Large intestine (tissue), 12 donors: ENCODE measurements around the gene CYB561. TPM values are rescaled to one million over a fixed set of nuclear protein-coding genes. Genes with fewer than 3 reads are reported as not detected.

Source experiments
- DNase-seq, 2 donors: peaks; one replicate each; pipeline versions ENCODE4 v3.0.0 to v3.0.0-alpha.2; 2013
- H3K27ac ChIP-seq: one replicate; pipeline ENCODE4 v1.5.1; 2013; ENCODE audit warnings: low read length
- H3K27me3 ChIP-seq: 2 replicates; pipeline ENCODE4 v1.6.1; 2013; ENCODE audit warnings: low read length; ENCODE audit not compliant: control insufficient read depth, insufficient read depth
- H3K36me3 ChIP-seq: 2 replicates; pipeline ENCODE4 v1.6.1; 2013; ENCODE audit warnings: low read length; ENCODE audit not compliant: control insufficient read depth, insufficient read depth
- H3K4me1 ChIP-seq: one replicate; pipeline ENCODE4 v1.6.1; 2013; ENCODE audit warnings: low read length; ENCODE audit not compliant: control insufficient read depth, insufficient read depth
- H3K4me3 ChIP-seq: one replicate; pipeline ENCODE4 v1.5.1; 2013; ENCODE audit warnings: low read length
- H3K9me3 ChIP-seq: one replicate; pipeline ENCODE4 v1.6.1; 2013; ENCODE audit warnings: mild to moderate bottlenecking, low read depth, low read length, moderate library complexity; ENCODE audit not compliant: control insufficient read depth
- WGBS: methylation state at CpG from one replicate; pipeline ENCODE4 v1.1.5; 2013; ENCODE audit warnings: low lambda C conversion rate; ENCODE audit not compliant: insufficient coverage; 5-methylcytosine and 5-hydroxymethylcytosine counted together
- long read RNA-seq, 11 donors: transcript quantifications; one replicate each; lab custom pipeline, GENCODE V29; 2026
- polyA plus RNA-seq: library from polyadenylated mRNA; unstranded; fragments of 120-200 nt; gene quantifications from one replicate; pipeline ENCODE4 v1.2.1, GENCODE V29; 2013

CYB561 gene
- 35.0 TPM for polyA plus RNA-seq
- long read RNA-seq, donor 1, partial matches to known transcripts, result 0 of 9 reads
- long read RNA-seq, donor 1, other reads (novel, unspliced or antisense), result 0 of 9 reads
- long read RNA-seq, donor 2, transcript CYB561-201 (6 exons, 3,001 nt), result major isoform, 7 of 12 reads
- long read RNA-seq, donor 2, partial matches to known transcripts, result 0 of 12 reads
- long read RNA-seq, donor 2, other reads (novel, unspliced or antisense), result 0 of 12 reads
- long read RNA-seq, donor 3, result 0 reads
- long read RNA-seq, donor 4, result 0 reads
- long read RNA-seq, donor 5, partial matches to known transcripts, result 0 of 4 reads
- long read RNA-seq, donor 5, other reads (novel, unspliced or antisense), result 0 of 4 reads
- long read RNA-seq, donor 6, transcript CYB561-201 (6 exons, 3,001 nt), result major isoform, 5 of 17 reads
- long read RNA-seq, donor 6, partial matches to known transcripts, result 7 of 17 reads
- long read RNA-seq, donor 6, other reads (novel, unspliced or antisense), result 0 of 17 reads
- long read RNA-seq, donor 7, partial matches to known transcripts, result 0 of 3 reads
- long read RNA-seq, donor 7, other reads (novel, unspliced or antisense), result 0 of 3 reads
- long read RNA-seq, donor 8, transcript CYB561-201 (6 exons, 3,001 nt), result major isoform, 6 of 10 reads
- long read RNA-seq, donor 8, partial matches to known transcripts, result 0 of 10 reads
- long read RNA-seq, donor 8, other reads (novel, unspliced or antisense), result 0 of 10 reads
- long read RNA-seq, donor 9, partial matches to known transcripts, result 0 of 5 reads
- long read RNA-seq, donor 9, other reads (novel, unspliced or antisense), result 0 of 5 reads
- long read RNA-seq, donor 10, partial matches to known transcripts, result 0 of 7 reads
- long read RNA-seq, donor 10, other reads (novel, unspliced or antisense), result 0 of 7 reads
- long read RNA-seq, donor 11, partial matches to known transcripts, result 0 of 6 reads
- long read RNA-seq, donor 11, other reads (novel, unspliced or antisense), result 0 of 6 reads

GRCh38 chr17:63445954-63446752 is at the start of gene CYB561:
Gene CYB561, minus strand, starts transcription at chr17:63446306. Its CDS starts 8,759 bp downstream, at chr17:63437547.
- Histone ChIP-seq H3K4me1 (peaks cover 43% of the 10 kb centered on the region), H3K36me3 (no peaks in the 10 kb centered on the region), H3K9me3 (peaks cover 4% of the 10 kb centered on the region), H3K4me3 (peak within 1 kb of the TSS; percentile 75), H3K27me3 (peaks cover 4% of the 10 kb centered on the region), H3K27ac (peak within 1 kb of the TSS; percentile 63)
- no CpG with 5 or more reads among the region's 99 CpGs for WGBS
- peak; percentile 75 to 85 for DNase-seq

GRCh38 chr17:63495491-63495890 is 49.4 kb upstream of the CYB561 start:
- H3K9me3 ChIP-seq, result no peaks in the 10 kb centered on the region
- H3K36me3 ChIP-seq, result peaks cover 65% of the 10 kb centered on the region
- WGBS, result no CpG with 5 or more reads among the region's 6 CpGs
- no peaks in the 10 kb centered on the region for H3K27me3 ChIP-seq
- no peak for DNase-seq
- H3K4me1 ChIP-seq, result peaks cover 5% of the 10 kb centered on the region
- H3K27ac ChIP-seq, result no peak overlapping the region
- H3K4me3 ChIP-seq, result no peak overlapping the region

- no peak for DNase-seq
- Histone ChIP-seq H3K4me3 (no peak overlapping the region), H3K36me3 (peaks cover 76% of the 10 kb centered on the region), H3K27ac (no peak overlapping the region), H3K27me3 (no peaks in the 10 kb centered on the region), H3K4me1 (peaks cover 4% of the 10 kb centered on the region), H3K9me3 (no peaks in the 10 kb centered on the region)
- WGBS, result 80% methylated on average over 2 of the region's 12 CpGs
These were observed 48.3 kb upstream of the CYB561 start for GRCh38 chr17:63494300-63494928.

- DNase-seq, result no peak
- H3K27me3 ChIP-seq, result no peaks in the 10 kb centered on the region
- peaks cover 86% of the 10 kb centered on the region for H3K36me3 ChIP-seq
- WGBS, result no CpG with 5 or more reads among the region's 9 CpGs
- H3K4me1 ChIP-seq, result no peaks in the 10 kb centered on the region
- H3K4me3 ChIP-seq, result no peak overlapping the region
- H3K9me3 ChIP-seq, result no peaks in the 10 kb centered on the region
- H3K27ac ChIP-seq, result no peak overlapping the region
These were observed 47.3 kb upstream of the CYB561 start for GRCh38 chr17:63493411-63493810.

- Histone ChIP-seq H3K27ac (no peak overlapping the region), H3K4me3 (no peak overlapping the region), H3K36me3 (peaks cover 88% of the 10 kb centered on the region), H3K4me1 (no peaks in the 10 kb centered on the region), H3K9me3 (no peaks in the 10 kb centered on the region), H3K27me3 (no peaks in the 10 kb centered on the region)
- WGBS, result no CpG with 5 or more reads among the region's 6 CpGs
- DNase-seq, result no peak
These were observed 46.8 kb upstream of the CYB561 start for GRCh38 chr17:63492940-63493339.

GRCh38 chr17:63491977-63492618 is 46.0 kb upstream of the CYB561 start:
- H3K36me3 ChIP-seq, result peaks cover 92% of the 10 kb centered on the region
- H3K4me3 ChIP-seq, result no peak overlapping the region
- no peaks in the 10 kb centered on the region for H3K27me3 ChIP-seq
- DNase-seq, result no peak
- no peaks in the 10 kb centered on the region for H3K9me3 ChIP-seq
- no CpG with 5 or more reads among the region's 10 CpGs for WGBS
- no peaks in the 10 kb centered on the region for H3K4me1 ChIP-seq
- H3K27ac ChIP-seq, result no peak overlapping the region

- no peak for DNase-seq
- WGBS, result no CpG with 5 or more reads among the region's 8 CpGs
- H3K4me1 ChIP-seq, result no peaks in the 10 kb centered on the region
- no peaks in the 10 kb centered on the region for H3K27me3 ChIP-seq
- no peaks in the 10 kb centered on the region for H3K9me3 ChIP-seq
- H3K36me3 ChIP-seq, result peaks cover 93% of the 10 kb centered on the region
- no peak overlapping the region for H3K27ac ChIP-seq
- H3K4me3 ChIP-seq, result no peak overlapping the region
These were observed 45.3 kb upstream of the CYB561 start for GRCh38 chr17:63491413-63491812.

GRCh38 chr17:63490858-63491400 is 44.8 kb upstream of the CYB561 start:
- Histone ChIP-seq H3K9me3 (no peaks in the 10 kb centered on the region), H3K4me3 (no peak overlapping the region), H3K27ac (no peak overlapping the region), H3K4me1 (no peaks in the 10 kb centered on the region), H3K27me3 (no peaks in the 10 kb centered on the region), H3K36me3 (peaks cover 95% of the 10 kb centered on the region)
- no peak for DNase-seq
- no CpG with 5 or more reads among the region's 22 CpGs for WGBS

GRCh38 chr17:63490329-63490728 is 44.2 kb upstream of the CYB561 start:
- Histone ChIP-seq H3K36me3 (peaks cover 89% of the 10 kb centered on the region), H3K4me3 (no peak overlapping the region), H3K27me3 (no peaks in the 10 kb centered on the region), H3K27ac (no peak overlapping the region), H3K4me1 (no peaks in the 10 kb centered on the region), H3K9me3 (no peaks in the 10 kb centered on the region)
- no CpG with 5 or more reads among the region's 10 CpGs for WGBS
- no peak for DNase-seq
